GM18517 (cell line): ENCODE results near the gene CCN2.
"Not testable (repeated sequence)": the region's sequence is repeated elsewhere in the genome, so short reads cannot be mapped to it uniquely, and the experiment has no call there.

Experiments used
- ATAC-seq: cut with Tn5 transposase; IDR thresholded peaks from one replicate; pipeline ENCODE4 v1.9.1; 2021; ENCODE audit warnings: mild to moderate bottlenecking, moderate library complexity; ENCODE audit not compliant: unreplicated experiment

The CCN2 gene

GRCh38 chr6:131911951-131912350, 39.2 kb downstream of the CCN2 start:
- ATAC-seq: no peak

- no peak for ATAC-seq
These were observed 40.2 kb downstream of the CCN2 start for GRCh38 chr6:131910956-131911355.

- peak; percentile 31 for ATAC-seq
These were observed 41.0 kb downstream of the CCN2 start for GRCh38 chr6:131910219-131910589.

GRCh38 chr6:131909408-131910218, 41.6 kb downstream of the CCN2 start:
- peak; percentile 97 for ATAC-seq

- ATAC-seq: not testable (repeated sequence)
These were observed 42.4 kb downstream of the CCN2 start for GRCh38 chr6:131908787-131909186.

- ATAC-seq: not testable (repeated sequence)
These were observed 47.4 kb downstream of the CCN2 start for GRCh38 chr6:131903734-131904133.

- not testable (repeated sequence) for ATAC-seq
These were observed 49.8 kb downstream of the CCN2 start for GRCh38 chr6:131901326-131901873.

- no peak for ATAC-seq
These were observed 50.9 kb downstream of the CCN2 start for GRCh38 chr6:131900231-131900630.

- ATAC-seq: no peak
These were observed 52.5 kb downstream of the CCN2 start for GRCh38 chr6:131898718-131899117.
